T-helper 1 cell (primary cell): ENCODE results near the gene SETD1B.

ENCODE experiments used
- DNase-seq, 5 donors: peaks; one replicate each; pipeline ENCODE4 v3.0.0-alpha.2; 2012 to 2020

Gene SETD1B

GRCh38 chr12:121810234-121810817, 6.5 kb downstream of the SETD1B start:
- no peak for DNase-seq

- no peak for DNase-seq
These were observed 7.1 kb downstream of the SETD1B start for GRCh38 chr12:121810833-121811433.

- DNase-seq, result peak in 4 of 5 donors; percentile 51 to 74 (median 58)
These were observed 7.9 kb downstream of the SETD1B start for GRCh38 chr12:121811434-121812319.

- DNase-seq, result peak in 1 of 5 donors; percentile 37
These were observed 8.6 kb downstream of the SETD1B start for GRCh38 chr12:121812320-121812871.

- DNase-seq, result peak in 1 of 5 donors; percentile 33
These were observed 9.4 kb downstream of the SETD1B start for GRCh38 chr12:121812921-121813896.

GRCh38 chr12:121813951-121814350, 10.1 kb downstream of the SETD1B start:
- DNase-seq, result no peak

- peak in 1 of 5 donors; percentile 9 for DNase-seq
These were observed 10.8 kb downstream of the SETD1B start for GRCh38 chr12:121814429-121815119.

GRCh38 chr12:121815263-121815662, 11.5 kb downstream of the SETD1B start:
- no peak for DNase-seq

GRCh38 chr12:121816925-121817647, 13.3 kb downstream of the SETD1B start:
- DNase-seq, result peak in 1 of 5 donors; percentile 12

- DNase-seq, result no peak
These were observed 13.8 kb downstream of the SETD1B start for GRCh38 chr12:121817648-121818043.

GRCh38 chr12:121819212-121819949, 15.6 kb downstream of the SETD1B start:
- no peak for DNase-seq

- no peak for DNase-seq
These were observed 16.2 kb downstream of the SETD1B start for GRCh38 chr12:121820056-121820455.

GRCh38 chr12:121822393-121823100, 18.7 kb downstream of the SETD1B start:
- DNase-seq, result no peak

- DNase-seq, result no peak
These were observed 19.4 kb downstream of the SETD1B start for GRCh38 chr12:121823101-121823726.

GRCh38 chr12:121823727-121824115, 19.9 kb downstream of the SETD1B start:
- DNase-seq, result no peak

GRCh38 chr12:121825041-121825523, 21.3 kb downstream of the SETD1B start:
- no peak for DNase-seq

- no peak for DNase-seq
These were observed 22.7 kb downstream of the SETD1B start for GRCh38 chr12:121826318-121827150.
